Measurements from ENCODE around the gene MAN1A1. TPM values are rescaled to one million over a fixed set of nuclear protein-coding genes. Genes with fewer than 3 reads are reported as not detected.
A peak's percentile ranks its signal among the peaks of the same experiment; 100 is the strongest.
"Not testable (repeated sequence)": the region's sequence is repeated elsewhere in the genome, so short reads cannot be mapped to it uniquely, and the experiment has no call there.

MAN1A1 gene
- polyA plus RNA-seq, 3 donors: 11.0 to 20.4 (median 16.1) TPM

DNA sequence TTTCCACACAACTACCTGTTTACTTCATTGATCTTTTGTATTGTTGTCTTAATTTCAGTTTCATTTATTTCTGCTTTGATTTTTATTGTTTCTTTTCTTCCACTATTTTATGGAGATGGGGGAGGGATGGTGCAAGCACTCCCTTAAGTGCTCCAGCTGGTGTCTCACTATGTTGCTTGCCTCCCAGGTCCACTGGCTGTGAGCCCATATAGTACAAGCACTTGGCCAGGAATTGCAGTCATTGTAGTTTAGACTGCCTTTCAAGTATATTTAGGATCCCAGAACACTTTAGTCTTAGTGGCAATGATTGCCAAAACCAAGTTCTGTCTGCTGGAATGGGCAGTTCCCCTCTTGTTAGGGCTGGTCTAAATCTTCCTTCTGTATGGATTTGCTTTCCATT is 34.9 kb upstream of the MAN1A1 start:
- no peaks in the 10 kb centered on the region for H3K4me1 ChIP-seq (ENCODE audit: control insufficient read depth in 1 of 2, insufficient read depth in 2 of 2, low read length in 2 of 2)
- H3K9ac ChIP-seq (ENCODE audit: insufficient read depth, low read length, poor library complexity, severe bottlenecking): no peak overlapping the region
- H3K27ac ChIP-seq (ENCODE audit: low read depth in 1 of 2, low read length in 2 of 2): no peak overlapping the region
- H3K9me3 ChIP-seq (replicated peaks in 1 of 2; ENCODE audit: control insufficient read depth in 1 of 2, insufficient read depth in 1 of 2, low read length in 2 of 2): peaks cover 8 to 21% of the 10 kb centered on the region in 2 donors
- intact Hi-C loops (cut with micrococcal nuclease): no loop called here
- no peak overlapping the region for H2AFZ ChIP-seq (ENCODE audit: insufficient read depth, low read depth, low read length, poor library complexity, severe bottlenecking)
- H3K36me3 ChIP-seq (replicated peaks in 1 of 2; ENCODE audit: control insufficient read depth in 1 of 2, insufficient read depth in 2 of 2, low read length in 2 of 2): no peaks in the 10 kb centered on the region
- H3K4me3 ChIP-seq (replicated peaks in 1 of 3; ENCODE audit: low read depth in 2 of 3, low read length in 3 of 3): no peak overlapping the region
- Mint-ChIP-seq H3K36me3 (peaks cover 0 to 3% of the 10 kb centered on the region in 2 donors), H3K4me3 (no peak overlapping the region), H3K27ac (peak overlapping the region in 2 of 7 donors; percentile 2 to 34), H3K27me3 (ENCODE audit: low read depth in 3 of 3) (peaks cover 0 to 3% (median 0%) of the 10 kb centered on the region in 3 donors), H3K4me1 (no peaks in the 10 kb centered on the region), H3K9me3 (peaks cover 8 to 38% (median 20%) of the 10 kb centered on the region in 7 donors)
- no peaks in the 10 kb centered on the region for H4K20me1 ChIP-seq (ENCODE audit: insufficient read depth, low read length)
- TF ChIP-seq, protein P1, sequence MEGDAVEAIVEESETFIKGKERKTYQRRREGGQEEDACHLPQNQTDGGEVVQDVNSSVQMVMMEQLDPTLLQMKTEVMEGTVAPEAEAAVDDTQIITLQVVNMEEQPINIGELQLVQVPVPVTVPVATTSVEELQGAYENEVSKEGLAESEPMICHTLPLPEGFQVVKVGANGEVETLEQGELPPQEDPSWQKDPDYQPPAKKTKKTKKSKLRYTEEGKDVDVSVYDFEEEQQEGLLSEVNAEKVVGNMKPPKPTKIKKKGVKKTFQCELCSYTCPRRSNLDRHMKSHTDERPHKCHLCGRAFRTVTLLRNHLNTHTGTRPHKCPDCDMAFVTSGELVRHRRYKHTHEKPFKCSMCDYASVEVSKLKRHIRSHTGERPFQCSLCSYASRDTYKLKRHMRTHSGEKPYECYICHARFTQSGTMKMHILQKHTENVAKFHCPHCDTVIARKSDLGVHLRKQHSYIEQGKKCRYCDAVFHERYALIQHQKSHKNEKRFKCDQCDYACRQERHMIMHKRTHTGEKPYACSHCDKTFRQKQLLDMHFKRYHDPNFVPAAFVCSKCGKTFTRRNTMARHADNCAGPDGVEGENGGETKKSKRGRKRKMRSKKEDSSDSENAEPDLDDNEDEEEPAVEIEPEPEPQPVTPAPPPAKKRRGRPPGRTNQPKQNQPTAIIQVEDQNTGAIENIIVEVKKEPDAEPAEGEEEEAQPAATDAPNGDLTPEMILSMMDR (IDR thresholded peaks at IDR 0.05): no peak
- H3K79me2 ChIP-seq (ENCODE audit: insufficient read depth, low read length): no peaks in the 10 kb centered on the region
- H3K4me2 ChIP-seq (replicated peaks; ENCODE audit: extremely low read depth, low read length, poor library complexity, severe bottlenecking): no peak overlapping the region
- no peak for DNase-seq
- H3K27me3 ChIP-seq (ENCODE audit: control insufficient read depth in 2 of 2, insufficient read depth in 2 of 2, low read length in 2 of 2): no peaks in the 10 kb centered on the region

DNA sequence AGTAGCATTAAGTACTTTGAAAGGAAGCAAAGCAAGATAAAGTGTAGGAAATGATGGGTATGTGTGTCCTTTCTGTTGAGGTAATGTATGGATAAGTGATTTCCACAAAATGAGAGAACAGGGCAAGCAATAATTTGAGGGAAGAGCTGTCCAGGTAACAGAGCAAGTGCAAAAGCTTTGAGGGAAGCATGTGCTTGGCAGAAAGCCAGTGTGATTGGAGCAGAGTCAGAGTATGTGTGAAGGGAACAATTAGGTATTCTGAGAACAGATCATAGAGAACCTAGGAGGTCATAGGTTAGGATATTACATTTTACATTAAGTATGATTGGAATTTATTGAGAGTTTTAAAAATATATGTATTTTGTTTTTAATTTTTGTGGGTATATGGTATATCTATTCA is 30.2 kb upstream of the MAN1A1 start:
- peaks cover 3 to 5% of the 10 kb centered on the region in 2 donors for H3K36me3 Mint-ChIP-seq
- Histone ChIP-seq H4K20me1 (ENCODE audit: insufficient read depth, low read length) (no peaks in the 10 kb centered on the region), H3K9me3 (replicated peaks in 1 of 2; ENCODE audit: control insufficient read depth in 1 of 2, insufficient read depth in 1 of 2, low read length in 2 of 2) (peaks cover 9 to 11% of the 10 kb centered on the region in 2 donors), H3K4me2 (replicated peaks; ENCODE audit: extremely low read depth, low read length, poor library complexity, severe bottlenecking) (no peak overlapping the region), H3K4me3 (replicated peaks in 1 of 3; ENCODE audit: low read depth in 2 of 3, low read length in 3 of 3) (no peak overlapping the region), H2AFZ (ENCODE audit: insufficient read depth, low read depth, low read length, poor library complexity, severe bottlenecking) (no peak overlapping the region), H3K27me3 (ENCODE audit: control insufficient read depth in 2 of 2, insufficient read depth in 2 of 2, low read length in 2 of 2) (no peaks in the 10 kb centered on the region), H3K27ac (ENCODE audit: low read depth in 1 of 2, low read length in 2 of 2) (no peak overlapping the region), H3K36me3 (replicated peaks in 1 of 2; ENCODE audit: control insufficient read depth in 1 of 2, insufficient read depth in 2 of 2, low read length in 2 of 2) (no peaks in the 10 kb centered on the region), H3K4me1 (ENCODE audit: control insufficient read depth in 1 of 2, insufficient read depth in 2 of 2, low read length in 2 of 2) (no peaks in the 10 kb centered on the region), H3K9ac (ENCODE audit: insufficient read depth, low read length, poor library complexity, severe bottlenecking) (no peak overlapping the region), H3K79me2 (ENCODE audit: insufficient read depth, low read length) (no peaks in the 10 kb centered on the region)
- H3K27me3 Mint-ChIP-seq (ENCODE audit: low read depth in 3 of 3): peaks cover 0 to 5% (median 0%) of the 10 kb centered on the region in 3 donors
- no peaks in the 10 kb centered on the region for H3K4me1 Mint-ChIP-seq
- no peak for DNase-seq
- intact Hi-C loops (cut with micrococcal nuclease): no loop called here
- H3K4me3 Mint-ChIP-seq: no peak overlapping the region
- TF ChIP-seq, protein P1 (IDR thresholded peaks at IDR 0.05): no peak
- H3K27ac Mint-ChIP-seq: no peak overlapping the region
- H3K9me3 Mint-ChIP-seq: peaks cover 8 to 38% (median 23%) of the 10 kb centered on the region in 7 donors

GRCh38 chr6:119377043-119377442 is 27.5 kb upstream of the MAN1A1 start:
- H3K4me1 Mint-ChIP-seq; H3K36me3 ChIP-seq (replicated peaks in 1 of 2; ENCODE audit: control insufficient read depth in 1 of 2, insufficient read depth in 2 of 2, low read length in 2 of 2); H3K9ac ChIP-seq (ENCODE audit: insufficient read depth, low read length, poor library complexity, severe bottlenecking); H3K27ac Mint-ChIP-seq; H3K27ac ChIP-seq (ENCODE audit: low read depth in 1 of 2, low read length in 2 of 2); H4K20me1 ChIP-seq (ENCODE audit: insufficient read depth, low read length); H3K79me2 ChIP-seq (ENCODE audit: insufficient read depth, low read length); H3K27me3 Mint-ChIP-seq (ENCODE audit: low read depth in 3 of 3); H3K4me3 ChIP-seq (replicated peaks in 1 of 3; ENCODE audit: low read depth in 2 of 3, low read length in 3 of 3); H3K4me1 ChIP-seq (ENCODE audit: control insufficient read depth in 1 of 2, insufficient read depth in 2 of 2, low read length in 2 of 2); H3K4me2 ChIP-seq (replicated peaks; ENCODE audit: extremely low read depth, low read length, poor library complexity, severe bottlenecking); H3K4me3 Mint-ChIP-seq; H3K36me3 Mint-ChIP-seq; intact Hi-C loops (cut with micrococcal nuclease); DNase-seq; H3K9me3 ChIP-seq (replicated peaks in 1 of 2; ENCODE audit: control insufficient read depth in 1 of 2, insufficient read depth in 1 of 2, low read length in 2 of 2); H3K27me3 ChIP-seq (ENCODE audit: control insufficient read depth in 2 of 2, insufficient read depth in 2 of 2, low read length in 2 of 2); H2AFZ ChIP-seq (ENCODE audit: insufficient read depth, low read depth, low read length, poor library complexity, severe bottlenecking): not testable (repeated sequence)
- peaks cover 13 to 29% (median 19%) of the 10 kb centered on the region in 7 donors for H3K9me3 Mint-ChIP-seq
- WGBS (ENCODE audit: insufficient coverage): no CpG with 5 or more reads among the region's 1 CpG

All from CD14-positive monocyte (primary cell).